HG02840 (cell line): ENCODE measurements around the gene MORN1.

ENCODE experiments used
- ATAC-seq: cut with Tn5 transposase; IDR thresholded peaks from one replicate; pipeline ENCODE4 v1.9.1; 2021; ENCODE audit warnings: mild to moderate bottlenecking, moderate library complexity, moderate number of reproducible peaks; ENCODE audit not compliant: unreplicated experiment, low FRiP score

MORN1 gene

GRCh38 chr1:2388004-2388913 is 3.1 kb downstream of the MORN1 start:
- no peak for ATAC-seq

DNA sequence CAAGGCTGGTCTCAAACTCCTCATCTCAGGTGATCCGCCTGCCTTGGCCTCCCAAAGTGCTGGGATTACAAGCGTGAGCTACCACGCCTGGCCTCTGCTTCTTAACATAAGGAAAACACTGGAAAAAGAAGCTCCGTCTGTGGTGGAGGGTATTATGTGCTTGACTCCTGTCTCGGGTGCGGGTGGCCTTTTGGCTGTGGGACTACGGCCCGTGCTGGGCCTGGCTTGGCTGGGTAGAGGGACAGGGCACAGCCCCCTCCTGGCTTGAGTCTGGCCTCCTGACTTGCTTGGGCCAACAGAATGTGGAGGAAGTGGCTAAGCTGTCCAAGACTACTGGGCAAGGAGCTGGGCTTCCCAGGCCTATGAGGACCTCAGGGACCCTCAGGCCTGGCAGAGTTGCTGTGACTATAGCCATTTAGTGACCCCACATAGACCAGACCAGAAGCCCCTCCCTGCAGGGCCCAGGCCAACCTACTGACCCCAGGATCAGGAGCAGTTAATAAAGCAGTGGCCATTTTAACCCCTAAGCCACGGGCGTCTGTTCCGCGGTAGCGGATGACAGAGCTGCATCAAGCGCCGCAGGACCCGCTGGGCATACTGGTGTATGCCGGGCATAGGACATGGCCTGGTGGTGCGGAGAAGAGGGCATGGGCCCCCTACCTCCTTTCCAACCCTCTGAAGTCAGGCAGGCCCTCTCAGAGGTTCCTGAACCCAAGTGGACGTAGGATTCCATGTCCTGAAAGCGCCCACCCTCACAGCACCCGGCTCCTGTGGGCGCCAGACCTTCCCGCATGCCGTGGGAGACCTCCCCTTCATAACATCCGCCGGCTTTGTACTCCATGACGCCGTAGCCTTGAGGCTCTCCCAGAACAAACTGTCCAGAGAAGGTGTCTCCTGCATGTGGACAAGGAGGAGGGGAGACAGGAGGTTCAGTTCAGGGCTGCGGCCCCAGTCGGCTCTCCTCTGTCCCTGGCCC is 4.4 kb downstream of the MORN1 start:
- no peak for ATAC-seq

DNA sequence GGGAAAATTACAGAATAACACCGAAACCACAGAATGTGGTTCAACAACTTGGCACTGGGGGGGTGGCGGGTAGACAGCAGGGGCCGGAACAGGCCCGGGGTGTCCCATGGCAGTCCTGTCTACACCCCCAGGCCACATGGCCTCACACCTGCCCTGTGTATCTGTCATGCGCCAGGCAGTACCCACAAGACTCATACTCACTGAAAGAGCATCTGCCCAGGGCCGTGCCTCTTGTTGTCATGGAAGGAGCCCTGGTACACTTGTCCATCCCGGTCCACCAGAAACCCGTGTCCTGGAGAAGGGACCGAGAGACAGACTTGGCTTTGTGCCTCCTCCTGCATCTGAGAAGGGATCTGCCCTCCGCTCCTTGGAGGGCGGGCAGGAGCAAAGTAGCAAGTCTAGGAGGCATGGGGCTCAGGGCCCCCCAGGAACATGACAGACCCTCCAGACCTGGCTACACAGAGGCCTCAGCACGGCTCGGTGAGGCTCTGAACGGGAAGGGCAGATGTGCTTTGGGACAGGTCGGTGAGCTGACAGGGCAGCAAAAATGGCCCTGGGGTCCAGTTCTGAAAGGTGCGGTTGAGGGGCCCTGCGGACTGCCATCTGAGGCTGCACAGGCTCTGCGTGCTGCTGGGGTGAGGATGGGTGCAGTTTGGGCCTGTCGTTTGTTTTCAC is 5.6 kb downstream of the MORN1 start:
- no peak for ATAC-seq

DNA sequence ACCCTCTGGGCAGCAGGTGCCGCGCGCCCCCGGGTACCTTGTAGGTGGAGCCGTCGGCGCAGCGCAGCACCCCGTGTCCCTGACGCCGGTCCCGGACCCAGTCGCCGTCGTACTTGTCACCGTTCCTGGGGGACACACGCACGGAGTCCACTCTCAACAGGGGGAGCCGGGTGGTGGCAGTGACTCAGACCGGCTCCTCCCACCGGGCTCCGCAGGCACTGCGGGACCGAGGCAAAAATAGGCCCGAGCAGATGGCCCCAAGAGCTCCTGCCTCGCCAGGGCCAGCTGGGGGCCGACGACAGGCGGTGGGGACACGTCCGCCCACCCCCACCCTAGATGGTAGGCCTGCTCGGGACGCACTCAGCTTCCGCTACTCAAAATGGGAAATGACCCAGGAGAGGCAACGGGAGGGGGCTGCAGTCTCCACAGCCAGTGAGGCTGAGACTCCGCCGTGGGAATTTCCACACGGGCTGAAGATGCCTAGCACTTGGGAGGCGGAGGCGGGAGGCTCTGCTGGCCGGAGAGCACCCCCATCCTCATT is 6.3 kb downstream of the MORN1 start:
- ATAC-seq = no peak

- ATAC-seq = no peak
These were observed 7.1 kb downstream of the MORN1 start for GRCh38 chr1:2384130-2384860.

- ATAC-seq = no peak
These were observed 7.8 kb downstream of the MORN1 start for GRCh38 chr1:2383576-2383975.

GRCh38 chr1:2382621-2383361 is 8.6 kb downstream of the MORN1 start:
- ATAC-seq = no peak

DNA sequence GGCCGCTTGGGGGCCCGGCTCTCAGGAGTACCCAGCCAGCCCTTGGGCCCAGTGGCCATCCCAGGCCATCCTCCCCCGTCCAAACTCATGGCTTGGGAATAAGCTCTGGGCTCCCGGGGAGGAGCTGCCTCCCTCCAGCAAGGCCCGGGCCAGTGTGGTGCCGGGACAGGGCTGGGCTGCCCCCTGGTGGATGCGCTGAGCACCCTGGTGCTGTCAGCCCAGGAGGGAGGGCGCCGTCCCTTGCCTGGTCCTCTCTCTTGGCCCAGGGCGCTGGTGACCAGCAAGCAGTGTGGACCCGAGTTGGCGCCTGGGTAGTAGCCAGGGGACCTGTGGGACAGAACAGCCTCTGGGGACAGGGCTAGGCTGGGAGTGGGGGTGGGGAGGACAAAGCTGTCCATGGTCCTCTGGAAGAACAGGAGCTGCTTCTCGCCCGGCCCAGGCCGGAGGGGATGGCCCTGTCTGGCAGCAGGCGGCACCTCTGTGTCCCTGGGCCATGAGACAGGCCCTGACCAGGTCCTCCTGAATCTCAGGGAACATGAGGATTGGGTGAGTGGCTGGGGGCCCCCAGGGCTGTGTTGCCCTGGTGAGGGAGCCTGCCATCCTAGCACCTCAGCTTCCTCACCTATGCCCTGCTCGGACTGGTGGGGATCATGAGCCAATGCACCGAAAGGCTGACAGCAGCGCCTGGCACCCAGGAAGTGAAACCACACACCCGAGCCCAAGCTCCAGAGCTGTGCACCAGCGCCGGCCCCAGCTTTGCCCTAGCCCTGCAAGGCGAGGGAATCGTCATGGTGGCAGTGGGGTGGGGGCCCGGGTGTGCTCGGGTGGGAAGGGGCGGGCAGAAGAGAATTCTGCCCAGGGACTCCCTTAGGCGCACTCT is 9.4 kb downstream of the MORN1 start:
- no peak for ATAC-seq

GRCh38 chr1:2380816-2381591 is 10.3 kb downstream of the MORN1 start:
- ATAC-seq = no peak

DNA sequence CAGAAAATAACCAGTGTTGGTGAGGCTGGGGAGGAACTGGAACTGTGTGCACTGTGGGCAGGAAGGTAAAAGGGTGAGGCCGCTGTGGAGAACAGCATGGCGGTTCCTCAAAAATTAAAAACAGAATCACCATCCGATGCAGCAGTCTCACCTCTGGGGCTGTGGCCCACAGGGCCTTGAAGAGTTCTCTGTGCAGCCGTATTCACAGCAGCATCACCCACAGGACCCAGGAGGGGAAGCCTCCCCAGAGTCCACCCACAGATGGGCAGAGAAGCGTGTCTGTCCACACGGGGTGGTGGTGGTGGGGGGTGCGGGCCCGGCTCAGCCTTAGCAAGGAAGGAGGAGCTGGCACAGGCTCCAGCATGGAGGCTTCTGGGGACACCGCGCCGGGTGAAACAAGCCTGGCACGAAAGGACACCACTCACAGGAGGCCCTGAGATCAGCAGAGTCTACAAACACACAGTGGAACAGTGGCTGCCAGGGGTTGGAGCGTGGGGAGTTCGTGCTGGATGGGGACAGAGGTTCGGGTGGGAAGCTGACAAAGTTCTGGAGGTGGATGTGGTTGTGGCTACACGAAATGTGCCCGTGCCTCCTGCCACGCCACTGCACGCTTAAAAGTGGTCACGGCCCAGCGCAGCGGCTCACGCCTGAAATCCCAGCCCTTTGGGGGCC is 11.5 kb downstream of the MORN1 start:
- no peak for ATAC-seq

DNA sequence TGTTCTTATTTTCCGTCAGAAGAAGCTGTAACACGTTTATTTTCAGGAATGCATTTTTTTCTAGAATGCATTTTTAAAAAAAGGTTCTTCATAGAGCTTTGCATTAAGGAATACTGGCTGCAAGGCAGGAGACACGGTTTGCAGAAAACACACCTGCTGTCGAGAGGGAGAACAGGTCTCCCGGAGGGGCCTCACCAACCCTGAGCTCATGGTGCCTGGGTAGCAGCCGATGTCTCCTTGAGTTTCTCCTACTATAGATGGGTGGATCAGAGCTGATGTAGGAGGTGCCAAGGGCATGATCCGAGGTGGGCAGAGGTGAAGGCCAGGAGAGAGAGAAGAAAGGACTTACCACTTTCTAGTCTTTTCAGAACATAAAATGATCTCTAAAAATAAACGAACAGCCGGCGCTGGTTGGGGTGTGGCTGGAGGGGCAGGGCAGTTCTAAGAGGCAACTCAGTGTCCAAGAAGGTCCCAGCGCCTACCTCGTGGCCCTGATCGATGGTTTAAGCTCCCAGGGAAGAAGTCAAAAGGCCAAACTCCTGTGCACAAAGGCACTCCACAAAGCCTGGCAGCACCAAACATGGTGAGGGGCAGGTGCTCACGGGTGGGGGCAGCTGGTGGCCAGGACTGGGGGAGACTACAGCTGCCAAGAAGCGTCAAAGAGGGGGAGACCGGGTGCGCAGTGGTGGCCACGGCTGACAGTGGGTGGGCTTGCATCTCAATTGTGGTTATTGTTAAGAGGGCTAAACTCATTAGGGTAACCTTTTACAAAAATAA is 12.2 kb downstream of the MORN1 start:
- ATAC-seq = no peak

DNA sequence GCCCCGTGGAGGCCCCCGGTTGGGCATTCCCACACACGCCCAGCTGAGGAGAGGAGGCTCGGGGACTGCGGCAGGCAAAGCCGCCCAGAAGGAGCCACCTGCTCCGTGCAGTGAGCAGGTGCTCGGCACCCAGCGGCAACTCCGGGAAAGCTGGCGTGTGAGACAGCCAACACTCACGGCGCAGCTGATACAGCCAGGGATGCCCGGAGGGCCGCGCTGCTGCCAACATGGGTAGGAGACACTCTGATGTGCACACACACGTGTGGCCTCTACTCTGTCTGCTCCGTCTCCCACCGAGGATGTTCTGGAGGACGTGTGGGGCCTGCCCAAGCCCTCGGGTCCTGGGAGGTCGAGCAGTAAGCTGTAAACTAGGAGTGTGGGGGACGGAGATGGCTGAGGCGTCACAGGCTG is 12.9 kb downstream of the MORN1 start:
- no peak for ATAC-seq

GRCh38 chr1:2377751-2378440 is 13.5 kb downstream of the MORN1 start:
- ATAC-seq = no peak

DNA sequence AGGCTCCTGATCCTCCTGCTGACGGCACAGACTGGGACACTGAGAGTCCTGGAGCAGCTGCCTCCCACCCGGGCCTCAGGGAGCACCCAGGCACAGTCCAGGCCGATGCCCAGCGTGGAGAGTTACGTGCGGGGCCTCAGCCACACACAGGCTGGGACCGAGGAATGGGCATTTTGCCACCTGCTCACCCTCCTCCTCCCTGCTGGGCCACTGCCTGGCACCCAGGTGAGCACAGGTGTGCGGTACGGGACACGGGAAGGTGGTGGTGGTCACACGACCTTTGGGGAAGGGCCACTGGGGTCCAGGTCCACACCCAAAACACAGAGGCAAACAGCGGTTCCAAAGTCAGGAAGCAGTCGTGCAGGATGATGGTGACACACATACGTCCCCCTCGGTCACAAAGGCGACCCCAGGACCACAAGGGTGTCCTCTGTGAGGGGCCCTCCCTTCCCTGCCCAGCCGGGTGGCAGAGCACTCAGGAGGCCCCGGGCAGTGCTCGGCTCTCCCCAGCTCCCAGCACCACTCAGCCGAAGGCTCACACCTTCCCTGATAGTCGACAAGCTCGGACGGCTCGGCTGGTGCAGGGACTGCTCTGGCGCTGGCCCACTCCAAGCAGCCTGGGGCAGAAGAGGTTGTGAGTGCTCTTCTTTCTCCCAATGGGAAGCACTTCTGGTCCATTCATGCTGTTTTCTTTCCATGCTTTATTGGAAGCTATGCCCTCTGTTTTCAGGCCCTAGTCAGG is 14.3 kb downstream of the MORN1 start:
- ATAC-seq = no peak

DNA sequence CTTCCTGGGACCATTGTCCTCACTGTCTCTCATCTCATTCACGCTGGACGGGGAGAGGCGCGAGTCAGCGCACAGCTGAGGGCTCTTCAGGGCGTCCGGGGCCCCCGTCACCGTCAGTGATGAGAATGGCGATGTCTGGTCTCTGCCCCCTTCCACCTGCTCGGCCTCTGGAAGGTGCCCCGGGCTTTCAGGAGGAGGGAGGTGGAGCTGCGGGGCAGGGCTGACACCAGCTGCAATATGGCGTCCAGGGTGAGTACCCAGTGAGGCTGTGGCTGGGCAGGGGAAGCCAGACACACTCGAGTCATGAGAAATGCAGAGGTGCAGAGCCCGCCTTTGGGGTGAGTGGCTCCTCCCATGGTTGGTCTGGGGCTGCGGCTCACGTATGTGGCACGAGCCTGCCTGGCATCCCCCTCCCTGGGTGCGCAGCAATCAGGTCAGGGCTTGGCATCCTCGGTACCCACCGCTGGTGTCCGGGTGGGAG is 15.1 kb downstream of the MORN1 start:
- ATAC-seq = no peak
